HG03521 (cell line): Measurements from ENCODE around the gene AOPEP.

Experiments used
- ATAC-seq: cut with Tn5 transposase; IDR thresholded peaks from one replicate; pipeline ENCODE4 v1.9.1; 2021; ENCODE audit warnings: mild to moderate bottlenecking, moderate library complexity; ENCODE audit not compliant: unreplicated experiment

Gene AOPEP

GRCh38 chr9:94757158-94757557 lies 30.7 kb downstream of the AOPEP start:
- ATAC-seq = no peak

GRCh38 chr9:94758031-94758430 lies 31.5 kb downstream of the AOPEP start:
- no peak for ATAC-seq

GRCh38 chr9:94758880-94759279 lies 32.4 kb downstream of the AOPEP start:
- ATAC-seq = no peak

GRCh38 chr9:94760010-94760409 lies 33.5 kb downstream of the AOPEP start:
- ATAC-seq = no peak

GRCh38 chr9:94760660-94761059 lies 34.2 kb downstream of the AOPEP start:
- ATAC-seq = no peak

- no peak for ATAC-seq
Observed at GRCh38 chr9:94761481-94761880, 35.0 kb downstream of the AOPEP start.

GRCh38 chr9:94767331-94768072 lies 41.0 kb downstream of the AOPEP start:
- no peak for ATAC-seq

- no peak for ATAC-seq
Observed at GRCh38 chr9:94768766-94769165, 42.3 kb downstream of the AOPEP start.

- ATAC-seq = no peak
Observed at GRCh38 chr9:94770334-94770733, 43.8 kb downstream of the AOPEP start.

- no peak for ATAC-seq
Observed at GRCh38 chr9:94771096-94771495, 44.6 kb downstream of the AOPEP start.

- no peak for ATAC-seq
Observed at GRCh38 chr9:94772144-94772543, 45.6 kb downstream of the AOPEP start.

- ATAC-seq = no peak
Observed at GRCh38 chr9:94772639-94773303, 46.3 kb downstream of the AOPEP start.

- no peak for ATAC-seq
Observed at GRCh38 chr9:94773655-94774054, 47.2 kb downstream of the AOPEP start.

- ATAC-seq = no peak
Observed at GRCh38 chr9:94778013-94778412, 51.5 kb downstream of the AOPEP start.

GRCh38 chr9:94779031-94779430 lies 52.5 kb downstream of the AOPEP start:
- ATAC-seq = no peak

- ATAC-seq = no peak
Observed at GRCh38 chr9:94779693-94780290, 53.3 kb downstream of the AOPEP start.

- ATAC-seq = no peak
Observed at GRCh38 chr9:94780516-94780950, 54.0 kb downstream of the AOPEP start.

- ATAC-seq = no peak
Observed at GRCh38 chr9:94782355-94783101, 56.0 kb downstream of the AOPEP start.

- no peak for ATAC-seq
Observed at GRCh38 chr9:94783102-94783682, 56.7 kb downstream of the AOPEP start.

GRCh38 chr9:94783928-94784327 lies 57.4 kb downstream of the AOPEP start:
- ATAC-seq = no peak
